T-cell (primary cell): Measurements from ENCODE around the gene FCRL4. TPM values are rescaled to one million over a fixed set of nuclear protein-coding genes. Genes with fewer than 3 reads are reported as not detected.
"Not testable (repeated sequence)": the region's sequence is repeated elsewhere in the genome, so short reads cannot be mapped to it uniquely, and the experiment has no call there.

Experiments used
- ATAC-seq, 4 experiments: fragments of 200-7000 bp in 3 of 4; fragments of 150-1000 bp in 1 of 4; cut with Tn5 transposase; replicated peaks in 1 of 4; 1 replicate in 3 of 4; 2 replicates in 1 of 4; pipeline ENCODE4 v1.10.0; 2021; ENCODE audit warnings: moderate library complexity in 3 of 4, mild to moderate bottlenecking in 2 of 4, moderate number of reproducible peaks in 1 of 4
- CTCF ChIA-PET, 2 donors: fragments of 300-600 bp; sonication (Branson Sonifier 250); formaldehyde crosslinking; loops; one replicate each; lab custom pipeline; 2022; ENCODE audit warnings: antibody characterized with exemption in 2 of 2; lab: Charles Lee
- POLR2A ChIA-PET, 2 donors: fragments of 300-600 bp; sonication (Branson Sonifier 250); formaldehyde crosslinking; loops; one replicate each; lab custom pipeline; 2022; ENCODE audit warnings: antibody characterized with exemption in 2 of 2; lab: Charles Lee
- DNase-seq, 35 experiments: peaks; one replicate each; pipeline versions ENCODE4 v3.0.0 to v3.0.0-alpha.2; 2013 to 2023
- H3K27ac ChIP-seq: one replicate; pipeline ENCODE4 v1.5.1; 2013; ENCODE audit warnings: low read length
- H3K27me3 ChIP-seq, 2 experiments: replicated peaks in 1 of 2; 1 replicate in 1 of 2; 2 replicates in 1 of 2; pipeline versions ENCODE4 v1.6.1 to v1.7.0; 2013; ENCODE audit warnings: low read length in 1 of 2, mixed read lengths in 1 of 2; ENCODE audit not compliant: control insufficient read depth in 2 of 2, insufficient read depth in 2 of 2; ENCODE audit errors: extremely low read depth in 1 of 2
- H3K36me3 ChIP-seq, 2 donors: 1 replicate in 1 of 2; 2 replicates in 1 of 2; pipeline versions ENCODE4 v1.6.1 to v1.7.0; 2013; ENCODE audit warnings: low read length in 1 of 2; ENCODE audit not compliant: control insufficient read depth in 2 of 2, insufficient read depth in 1 of 2; ENCODE audit errors: extremely low read depth in 1 of 2
- H3K4me1 ChIP-seq, 2 experiments: 1 replicate in 1 of 2; 2 replicates in 1 of 2; pipeline versions ENCODE4 v1.6.1 to v1.7.0; 2013; ENCODE audit warnings: low read length in 2 of 2, mixed read lengths in 1 of 2; ENCODE audit not compliant: insufficient read depth in 2 of 2, control insufficient read depth in 1 of 2; ENCODE audit errors: extremely low read depth in 1 of 2
- H3K4me3 ChIP-seq, 2 donors: 1 replicate in 1 of 2; 2 replicates in 1 of 2; pipeline versions ENCODE4 v1.5.1 to v1.7.0; 2013; ENCODE audit warnings: mild to moderate bottlenecking in 2 of 2, low read length in 1 of 2, moderate library complexity in 1 of 2; ENCODE audit not compliant: control insufficient read depth in 1 of 2; ENCODE audit errors: extremely low read depth in 1 of 2
- H3K9me3 ChIP-seq: 2 replicates; pipeline ENCODE4 v1.7.0; 2013
- H3K27ac Mint-ChIP-seq, 2 donors: one replicate each; pipeline ENCODE4 v1.8.0; 2020 to 2021; ENCODE audit warnings: mild to moderate bottlenecking in 2 of 2, mixed read lengths in 2 of 2
- H3K27me3 Mint-ChIP-seq, 2 donors: one replicate each; pipeline ENCODE4 v1.8.0; 2021 to 2022; ENCODE audit warnings: mixed read lengths in 2 of 2
- H3K36me3 Mint-ChIP-seq: one replicate; pipeline ENCODE4 v1.8.0; 2021; ENCODE audit warnings: mixed read lengths
- H3K4me1 Mint-ChIP-seq, 3 donors: one replicate each; pipeline ENCODE4 v1.8.0; 2020 to 2022; ENCODE audit warnings: mixed read lengths in 3 of 3, mild to moderate bottlenecking in 1 of 3
- H3K4me3 Mint-ChIP-seq, 3 donors: one replicate each; pipeline ENCODE4 v1.8.0; 2020 to 2022; ENCODE audit warnings: mild to moderate bottlenecking in 3 of 3, mixed read lengths in 3 of 3, moderate library complexity in 3 of 3
- H3K9me3 Mint-ChIP-seq, 3 donors: one replicate each; pipeline ENCODE4 v1.8.0; 2020 to 2022; ENCODE audit warnings: mixed read lengths in 3 of 3
- WGBS: methylation state at CpG from one replicate; pipeline ENCODE4 v1.1.5; 2013; ENCODE audit warnings: missing lambda C conversion rate; ENCODE audit not compliant: insufficient coverage; 5-methylcytosine and 5-hydroxymethylcytosine counted together
- total RNA-seq, 35 experiments: library from RNA in 6 of 35; stranded (reverse) in 6 of 35; fragments of 120-200 nt in 1 of 35; gene quantifications; one replicate each; pipeline versions ENCODE4 v1.2.1 to v1.2.4 and lab custom pipeline; 2013 to 2026

The FCRL4 gene
- total RNA-seq, 5 donors from 2014 or later (not counting 1 experiment from before 2014, with no cell fraction given) = 0.07 to 0.15 TPM; not detected in 3

GRCh38 chr1:157566484-157567300, 31.2 kb downstream of the FCRL4 start:
- no peak overlapping the region for H3K4me3 Mint-ChIP-seq
- WGBS = 87% methylated on average over 7 of the region's 14 CpGs

GRCh38 chr1:157562515-157562914, 35.4 kb downstream of the FCRL4 start:
- ATAC-seq = no peak
- no peaks in the 10 kb centered on the region for H3K9me3 Mint-ChIP-seq

More at GRCh38 chr1:157566484-157567300, 31.2 kb downstream of the FCRL4 start:
- Histone ChIP-seq H3K9me3 (no peaks in the 10 kb centered on the region), H3K4me3 (no peak overlapping the region), H3K36me3 (no peaks in the 10 kb centered on the region), H3K4me1 (no peaks in the 10 kb centered on the region), H3K27me3 (peaks cover 0 to 2% of the 10 kb centered on the region in 2 experiments), H3K27ac (no peak overlapping the region)
- Mint-ChIP-seq H3K4me1 (peaks cover 0 to 6% (median 5%) of the 10 kb centered on the region in 3 donors), H3K36me3 (no peaks in the 10 kb centered on the region), H3K9me3 (no peaks in the 10 kb centered on the region), H3K27me3 (peaks cover 17 to 25% of the 10 kb centered on the region in 2 donors), H3K27ac (no peak overlapping the region)
- CTCF ChIA-PET = interaction anchor here in 1 of 2 donors (0.7 kb wide), 1 partner anchor 395 kb away, joined by 3 read pairs; no protein-coding TSS in a partner anchor
- ATAC-seq = no peak
- no peak for DNase-seq
- POLR2A ChIA-PET = no interaction called here

GRCh38 chr1:157558119-157558518, 39.8 kb downstream of the FCRL4 start:
- CTCF ChIA-PET = no interaction called here

More at GRCh38 chr1:157562515-157562914, 35.4 kb downstream of the FCRL4 start:
- H3K4me3 Mint-ChIP-seq = no peak overlapping the region
- Histone ChIP-seq H3K4me1 (no peaks in the 10 kb centered on the region), H3K4me3 (no peak overlapping the region), H3K27ac (no peak overlapping the region), H3K27me3 (peaks cover 0 to 2% of the 10 kb centered on the region in 2 experiments), H3K9me3 (no peaks in the 10 kb centered on the region), H3K36me3 (no peaks in the 10 kb centered on the region)
- no peaks in the 10 kb centered on the region for H3K36me3 Mint-ChIP-seq
- CTCF ChIA-PET = interaction anchor here in 1 of 2 donors (0.9 kb wide), 1 partner anchor 1943 kb away, joined by 3 read pairs; no protein-coding TSS in a partner anchor
- H3K27ac Mint-ChIP-seq = no peak overlapping the region
- DNase-seq = no peak
- POLR2A ChIA-PET = no interaction called here
- peaks cover 0 to 6% (median 5%) of the 10 kb centered on the region in 3 donors for H3K4me1 Mint-ChIP-seq
- H3K27me3 Mint-ChIP-seq = peaks cover 11 to 25% of the 10 kb centered on the region in 2 donors
- WGBS = 0% methylated on average over 1 of the region's 2 CpGs

GRCh38 chr1:157551694-157552693, 45.9 kb downstream of the FCRL4 start, which contains the start of gene FCRL5:
Gene FCRL5 (minus strand): TSS chr1:157552515. CDS start chr1:157552362, 153 bp downstream.
- ChIA-PET CTCF (no interaction called here), POLR2A (no interaction called here)
- no peak within 1 kb of the TSS for H3K27ac Mint-ChIP-seq
- H3K4me3 Mint-ChIP-seq = peak within 1 kb of the TSS in 1 of 3 donors; percentile 45
- H3K36me3 Mint-ChIP-seq = no peaks in the 10 kb centered on the region
- no peaks in the 10 kb centered on the region for H3K9me3 Mint-ChIP-seq
- Histone ChIP-seq H3K27ac (no peak within 1 kb of the TSS), H3K36me3 (no peaks in the 10 kb centered on the region), H3K9me3 (no peaks in the 10 kb centered on the region), H3K4me1 (peaks cover 0 to 3% of the 10 kb centered on the region in 2 experiments), H3K4me3 (no peak within 1 kb of the TSS), H3K27me3 (peaks cover 0 to 5% of the 10 kb centered on the region in 2 experiments)
- H3K4me1 Mint-ChIP-seq = peaks cover 2 to 11% (median 2%) of the 10 kb centered on the region in 3 donors
- H3K27me3 Mint-ChIP-seq = peaks cover 4 to 6% of the 10 kb centered on the region in 2 donors
- no CpG with 5 or more reads among the region's 10 CpGs for WGBS
- ATAC-seq (no peak), DNase-seq (no peak)

More at GRCh38 chr1:157558119-157558518, 39.8 kb downstream of the FCRL4 start:
- POLR2A ChIA-PET = no interaction called here
- H3K27me3 ChIP-seq = no peaks in the 10 kb centered on the region
- H3K36me3 ChIP-seq = no peaks in the 10 kb centered on the region
- no peak for ATAC-seq
- no peak overlapping the region for H3K4me3 Mint-ChIP-seq
- H3K36me3 Mint-ChIP-seq = no peaks in the 10 kb centered on the region
- peaks cover 5 to 6% of the 10 kb centered on the region in 2 donors for H3K27me3 Mint-ChIP-seq
- no peak for DNase-seq
- H3K9me3 ChIP-seq = no peaks in the 10 kb centered on the region
- WGBS = no CpG with 5 or more reads among the region's 2 CpGs
- no peak overlapping the region for H3K27ac ChIP-seq
- no peak overlapping the region for H3K4me3 ChIP-seq
- no peaks in the 10 kb centered on the region for H3K4me1 ChIP-seq
- H3K27ac Mint-ChIP-seq = no peak overlapping the region
- peaks cover 0 to 6% (median 5%) of the 10 kb centered on the region in 3 donors for H3K4me1 Mint-ChIP-seq
- no peaks in the 10 kb centered on the region for H3K9me3 Mint-ChIP-seq

GRCh38 chr1:157548081-157548480, 49.8 kb downstream of the FCRL4 start:
- H3K27ac Mint-ChIP-seq, H3K9me3 Mint-ChIP-seq, ATAC-seq, H3K36me3 Mint-ChIP-seq, H3K4me1 ChIP-seq, H3K4me3 Mint-ChIP-seq, H3K27ac ChIP-seq, CTCF ChIA-PET, DNase-seq, H3K27me3 ChIP-seq, H3K9me3 ChIP-seq, H3K36me3 ChIP-seq, H3K4me3 ChIP-seq, POLR2A ChIA-PET: not testable (repeated sequence)
- Mint-ChIP-seq H3K27me3 (peaks cover 10 to 11% of the 10 kb centered on the region in 2 donors), H3K4me1 (peaks cover 2 to 11% (median 2%) of the 10 kb centered on the region in 3 donors)
- WGBS = no CpG with 5 or more reads among the region's 1 CpG

GRCh38 chr1:157542676-157543075, 55.2 kb downstream of the FCRL4 start:
- peaks cover 0 to 5% of the 10 kb centered on the region in 2 experiments for H3K27me3 ChIP-seq
- no peak for DNase-seq
- H3K27me3 Mint-ChIP-seq = peaks cover 31 to 40% of the 10 kb centered on the region in 2 donors
- no peaks in the 10 kb centered on the region for H3K4me1 Mint-ChIP-seq
- no peaks in the 10 kb centered on the region for H3K9me3 Mint-ChIP-seq
- H3K27ac Mint-ChIP-seq = no peak overlapping the region
- no peak overlapping the region for H3K27ac ChIP-seq
- ATAC-seq = no peak
- 81% methylated on average over 5 of the region's 6 CpGs for WGBS
- no peaks in the 10 kb centered on the region for H3K36me3 ChIP-seq
- ChIA-PET POLR2A (no interaction called here), CTCF (no interaction called here)
- no peak overlapping the region for H3K4me3 ChIP-seq
- no peaks in the 10 kb centered on the region for H3K9me3 ChIP-seq
- H3K36me3 Mint-ChIP-seq = no peaks in the 10 kb centered on the region
- H3K4me3 Mint-ChIP-seq = no peak overlapping the region
- H3K4me1 ChIP-seq = no peaks in the 10 kb centered on the region
